Esophagus squamous epithelium (tissue), 5 donors: ENCODE measurements around the gene SYF2. TPM values are rescaled to one million over a fixed set of nuclear protein-coding genes. Genes with fewer than 3 reads are reported as not detected.

Experiments
- DNase-seq: peaks from one replicate; lab custom pipeline; 2025; lab: John Stamatoyannopoulos, UW
- H3K27ac ChIP-seq, 4 donors: fragments of 200-600 bp; sonication (generic); one replicate each; pipeline ENCODE4 v1.5.1; 2016 to 2019; ENCODE audit warnings: mild to moderate bottlenecking in 1 of 4
- H3K27me3 ChIP-seq, 4 donors: fragments of 200-600 bp; sonication (generic); 1 replicate in 3 of 4; 2 replicates in 1 of 4; pipeline versions ENCODE4 v1.5.1 to v1.6.0; 2017 to 2021; ENCODE audit warnings: antibody characterized with exemption in 1 of 4
- H3K36me3 ChIP-seq, 3 donors: fragments of 200-600 bp; sonication (generic); one replicate each; pipeline ENCODE4 v1.5.1; 2016 to 2019
- H3K4me1 ChIP-seq, 3 donors: fragments of 200-600 bp; sonication (generic); one replicate each; pipeline ENCODE4 v1.5.1; 2017 to 2019
- H3K4me3 ChIP-seq, 4 donors: fragments of 200-600 bp; sonication (generic); 1 replicate in 3 of 4; 2 replicates in 1 of 4; pipeline ENCODE4 v1.5.1; 2016 to 2019; ENCODE audit warnings: mild to moderate bottlenecking in 2 of 4, moderate library complexity in 1 of 4
- H3K9me3 ChIP-seq, 3 donors: fragments of 200-600 bp; sonication (generic); one replicate each; pipeline ENCODE4 v1.5.1; 2016 to 2019
- CTCF ChIP-seq, 6 experiments: fragments of 450-650 bp in 4 of 6; fragments of 200-600 bp in 2 of 6; sonication (generic) in 2 of 6; IDR thresholded peaks; one replicate each; pipeline ENCODE4 v1.5.1; 2016 to 2019; ENCODE audit warnings: antibody characterized with exemption in 6 of 6, mild to moderate bottlenecking in 4 of 6, moderate library complexity in 4 of 6
- POLR2A ChIP-seq, 4 donors: fragments of 450-650 bp; IDR thresholded peaks; one replicate each; pipeline ENCODE4 v1.6.1; 2017; ENCODE audit warnings: antibody characterized with exemption in 4 of 4, mild to moderate bottlenecking in 4 of 4, moderate library complexity in 3 of 4
- WGBS, 2 donors: methylation state at CpG; one replicate each; pipeline ENCODE4 v1.1.5; 2018; 5-methylcytosine and 5-hydroxymethylcytosine counted together
- intact Hi-C: fragments of 100-400 bp; cut with DNase I; formaldehyde crosslinking; loops from one replicate; pipeline ENCODE4 v1.15.0; 2022
- total RNA-seq, 4 donors: library from RNA; depleted of rRNA; stranded (reverse); fragments of >200 nt; gene quantifications; one replicate each; pipeline ENCODE4 v1.1.0, GENCODE V29; 2016
- donor health status: DM: yes; HTN: yes; CAD: no.

The SYF2 gene
- total RNA-seq, 4 donors from 2014 or later, result 14.5 to 53.2 (median 37.1) TPM

DNA sequence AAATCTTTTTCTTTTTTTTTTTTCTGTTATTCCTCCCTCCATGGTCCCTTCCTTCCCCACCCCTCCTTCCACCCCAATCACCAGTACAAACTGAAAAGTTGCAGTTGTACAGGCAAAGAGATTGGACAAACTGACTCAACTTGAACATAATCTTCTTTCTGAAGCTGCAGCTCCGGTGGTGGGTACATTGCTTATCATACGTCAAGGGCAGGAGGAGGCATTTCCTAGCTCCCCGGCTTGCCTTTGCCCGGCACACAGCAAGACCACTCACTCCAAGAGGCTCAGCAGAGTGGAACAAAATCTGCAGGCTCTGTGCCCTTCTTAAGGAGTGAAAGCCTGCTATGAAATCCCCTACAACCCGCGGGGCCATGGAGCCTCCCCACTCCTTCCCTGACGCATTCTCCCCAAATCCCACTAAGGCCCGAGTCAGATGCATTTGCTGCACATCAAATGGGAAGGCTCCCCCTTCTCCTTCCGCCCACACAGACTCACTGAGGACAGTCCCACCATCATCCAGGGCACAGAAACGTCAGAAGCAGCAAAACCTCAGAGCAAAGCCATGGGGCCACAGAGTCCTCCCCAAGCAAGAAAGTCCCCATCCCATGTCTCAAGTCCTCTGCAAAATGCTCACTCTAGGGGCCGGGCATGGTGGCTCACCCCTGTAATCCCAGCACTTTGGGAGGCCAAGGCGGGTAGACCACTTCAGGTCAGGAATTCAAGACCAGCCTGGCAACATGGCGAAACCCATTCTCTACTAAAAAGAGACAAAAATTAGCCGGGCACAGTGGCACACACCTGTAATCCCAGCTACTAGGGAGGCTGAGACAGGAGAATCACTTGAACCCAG is 45.9 kb downstream of the SYF2 start:
- no peak for TF ChIP-seq CTCF (IDR thresholded peaks at IDR 0.05)
- no peak for TF ChIP-seq POLR2A (IDR thresholded peaks at IDR 0.05)
- intact Hi-C loops, result no loop called here
- peaks cover 0 to 16% (median 2%) of the 10 kb centered on the region in 4 donors for H3K27me3 ChIP-seq
- H3K36me3 ChIP-seq, result no peaks in the 10 kb centered on the region
- no peaks in the 10 kb centered on the region for H3K9me3 ChIP-seq
- WGBS, 2 donors, result 86 to 91% methylated on average over 7 to 8 of the region's 14 CpGs
- H3K27ac ChIP-seq, result no peak overlapping the region
- no peak for DNase-seq
- H3K4me1 ChIP-seq, result no peaks in the 10 kb centered on the region
- H3K4me3 ChIP-seq, result no peak overlapping the region

DNA sequence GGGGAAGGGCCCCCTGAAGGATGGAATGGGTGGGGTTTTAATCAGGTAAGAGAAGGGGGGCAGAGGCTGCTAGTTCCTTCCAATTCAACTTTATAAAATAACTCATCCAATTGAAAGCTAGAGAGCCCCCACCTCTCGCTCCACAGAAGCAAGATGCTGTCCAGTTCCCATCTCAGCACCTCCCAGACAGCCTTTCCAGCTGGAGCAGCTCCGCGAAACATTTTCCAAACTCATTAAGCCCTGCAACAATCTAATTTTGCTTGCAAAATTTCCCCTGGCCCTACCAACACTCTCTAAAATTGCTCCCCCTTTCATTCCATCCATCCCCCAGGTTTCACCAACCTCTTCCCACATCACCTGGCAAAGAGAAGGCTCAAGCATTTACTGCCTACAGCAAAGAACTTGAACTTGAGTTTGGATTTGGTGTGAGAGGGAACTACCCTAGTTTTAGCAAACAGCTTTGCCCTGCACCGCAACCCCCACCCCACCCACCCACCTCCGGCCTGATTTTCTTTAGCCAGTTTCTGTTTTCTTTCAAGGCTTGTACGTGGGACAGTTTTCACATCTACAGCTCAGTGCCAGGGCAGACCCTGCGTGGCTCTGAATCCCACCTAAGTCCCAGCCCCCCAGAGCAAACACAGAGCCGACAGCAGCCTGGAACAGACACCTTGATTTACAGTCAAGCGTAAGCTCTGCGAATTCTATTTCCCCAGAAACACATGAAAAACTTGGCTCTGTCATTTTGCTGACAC is 46.7 kb downstream of the SYF2 start:
- WGBS, 2 donors, result 54 to 64% methylated on average over 10 of the region's 10 CpGs
- H3K27me3 ChIP-seq, result peaks cover 0 to 16% (median 2%) of the 10 kb centered on the region in 4 donors
- H3K4me1 ChIP-seq, result no peaks in the 10 kb centered on the region
- no peak overlapping the region for H3K27ac ChIP-seq
- H3K36me3 ChIP-seq, result no peaks in the 10 kb centered on the region
- intact Hi-C loops, result no loop called here
- TF ChIP-seq CTCF (IDR thresholded peaks at IDR 0.05), result no peak
- no peak for TF ChIP-seq POLR2A (IDR thresholded peaks at IDR 0.05)
- no peak overlapping the region for H3K4me3 ChIP-seq
- DNase-seq, result no peak
- no peaks in the 10 kb centered on the region for H3K9me3 ChIP-seq

- H3K4me3 ChIP-seq, result no peak overlapping the region
- intact Hi-C loops, result no loop called here
- H3K36me3 ChIP-seq, result no peaks in the 10 kb centered on the region
- TF ChIP-seq CTCF (IDR thresholded peaks at IDR 0.05) (no peak), POLR2A (IDR thresholded peaks at IDR 0.05) (no peak)
- H3K27me3 ChIP-seq, result peaks cover 0 to 16% (median 2%) of the 10 kb centered on the region in 4 donors
- no peak overlapping the region for H3K27ac ChIP-seq
- H3K4me1 ChIP-seq, result no peaks in the 10 kb centered on the region
- H3K9me3 ChIP-seq, result no peaks in the 10 kb centered on the region
- 69 to 78% methylated on average over 5 to 8 of the region's 13 CpGs for WGBS, 2 donors
- no peak for DNase-seq
Measured at GRCh38 chr1:25184001-25184762, 48.1 kb downstream of the SYF2 start.

GRCh38 chr1:25183126-25183980 is 48.9 kb downstream of the SYF2 start:
- no peaks in the 10 kb centered on the region for H3K36me3 ChIP-seq
- 75 to 88% methylated on average over 15 to 18 of the region's 21 CpGs for WGBS, 2 donors
- H3K4me3 ChIP-seq, result no peak overlapping the region
- intact Hi-C loops, result no loop called here
- H3K4me1 ChIP-seq, result no peaks in the 10 kb centered on the region
- peaks cover 0 to 16% (median 2%) of the 10 kb centered on the region in 4 donors for H3K27me3 ChIP-seq
- H3K27ac ChIP-seq, result no peak overlapping the region
- no peaks in the 10 kb centered on the region for H3K9me3 ChIP-seq
- no peak for DNase-seq
- no peak for TF ChIP-seq POLR2A (IDR thresholded peaks at IDR 0.05)
- no peak for TF ChIP-seq CTCF (IDR thresholded peaks at IDR 0.05)
